Neural cell (in vitro differentiated cells): ENCODE measurements around the gene ECM1. TPM values are rescaled to one million over a fixed set of nuclear protein-coding genes. Genes with fewer than 3 reads are reported as not detected.

Experiments
- H2AFZ ChIP-seq: fragments of 200-600, 300-800 bp; sonication (generic), shearing (Covaris generic); 2 replicates; pipeline ENCODE4 v1.6.0; 2014; ENCODE audit warnings: low read depth, mild to moderate bottlenecking, antibody characterized with exemption, low read length, moderate library complexity
- H3F3A ChIP-seq: fragments of 200-600 bp; shearing (Covaris generic); 2 replicates; pipeline ENCODE4 v1.6.1; 2016; ENCODE audit warnings: mild to moderate bottlenecking, moderate library complexity, mixed read lengths, antibody characterized with exemption, low read length; ENCODE audit not compliant: insufficient read depth, poor library complexity, severe bottlenecking
- H3K27ac ChIP-seq: fragments of 200-600, 300-800 bp; sonication (generic), shearing (Covaris generic); 2 replicates; pipeline ENCODE4 v1.5.1; 2014; ENCODE audit warnings: mild to moderate bottlenecking, low read length, moderate library complexity
- H3K27me3 ChIP-seq: fragments of 300-800, 200-600 bp; sonication (generic), shearing (Covaris generic); 2 replicates; pipeline ENCODE4 v1.6.0; 2014; ENCODE audit warnings: mild to moderate bottlenecking, low read depth, low read length, moderate library complexity; ENCODE audit not compliant: insufficient read depth
- H3K36me3 ChIP-seq: fragments of 300-800, 200-600 bp; sonication (generic), shearing (Covaris generic); 2 replicates; pipeline ENCODE4 v1.5.1; 2014; ENCODE audit warnings: mild to moderate bottlenecking, antibody characterized with exemption, low read length, moderate library complexity; ENCODE audit not compliant: insufficient read depth
- H3K4me2 ChIP-seq: fragments of 300-800, 200-600 bp; sonication (generic), shearing (Covaris generic); 2 replicates; pipeline ENCODE4 v1.6.0; 2014; ENCODE audit warnings: mild to moderate bottlenecking, low read length
- H3K4me3 ChIP-seq: fragments of 300-800, 200-600 bp; sonication (generic), shearing (Covaris generic); 2 replicates; pipeline ENCODE4 v1.5.1; 2014; ENCODE audit warnings: mild to moderate bottlenecking, low read length, moderate library complexity
- H3K79me2 ChIP-seq: fragments of 200-600 bp; shearing (Covaris generic); replicated peaks from 2 replicates; pipeline ENCODE4 v1.6.0; 2014; ENCODE audit warnings: mild to moderate bottlenecking, low read length, moderate library complexity; ENCODE audit not compliant: insufficient read depth
- H3K9ac ChIP-seq: fragments of 300-800, 200-600 bp; sonication (generic), shearing (Covaris generic); 2 replicates; pipeline ENCODE4 v1.6.1; 2016; ENCODE audit warnings: mild to moderate bottlenecking, low read length, mixed read lengths
- H3K9me2 ChIP-seq: fragments of 200-600 bp; shearing (Covaris generic); 2 replicates; pipeline ENCODE4 v1.6.1; 2016; ENCODE audit warnings: mild to moderate bottlenecking, low read length, mixed read lengths; ENCODE audit not compliant: insufficient read depth
- H3K9me3 ChIP-seq: fragments of 200-600, 300-800 bp; sonication (generic), shearing (Covaris generic); 2 replicates; pipeline ENCODE4 v1.6.1; 2016; ENCODE audit warnings: mild to moderate bottlenecking, mixed run types, low read length, moderate library complexity, mixed read lengths
- H4K20me1 ChIP-seq: fragments of 200-600 bp; shearing (Covaris generic); 2 replicates; pipeline ENCODE4 v1.6.1; 2016; ENCODE audit warnings: mild to moderate bottlenecking, mixed run types; ENCODE audit not compliant: insufficient read depth
- CTCF ChIP-seq: fragments of 450-650 bp; IDR thresholded peaks from 2 replicates; pipeline ENCODE4 v1.5.1; 2014; ENCODE audit warnings: antibody characterized with exemption, mild to moderate bottlenecking, moderate library complexity; ENCODE audit not compliant: poor library complexity, severe bottlenecking
- EP300 ChIP-seq: fragments of 450-650 bp; conservative IDR thresholded peaks from 2 replicates; pipeline ENCODE4 v1.6.1; 2014; ENCODE audit warnings: antibody characterized with exemption, mild to moderate bottlenecking, moderate library complexity; ENCODE audit not compliant: poor library complexity, severe bottlenecking
- EZH2 ChIP-seq: fragments of 200-600, 300-800 bp; shearing (Covaris generic), sonication (generic); IDR thresholded peaks from 2 replicates; pipeline ENCODE4 v1.6.1; 2014; ENCODE audit warnings: antibody characterized with exemption, low read length, borderline replicate concordance, mild to moderate bottlenecking; ENCODE audit not compliant: insufficient read depth, poor library complexity, severe bottlenecking
- MXI1 ChIP-seq: fragments of 450-650 bp; conservative IDR thresholded peaks from 2 replicates; pipeline ENCODE4 v1.6.1; 2014; ENCODE audit warnings: antibody characterized with exemption, mild to moderate bottlenecking; ENCODE audit not compliant: poor library complexity, severe bottlenecking
- POLR2AphosphoS5 ChIP-seq: IDR thresholded peaks from 2 replicates; pipeline ENCODE4 v1.6.1; 2012
- RAD21 ChIP-seq: fragments of 450-650 bp; conservative IDR thresholded peaks from 2 replicates; pipeline ENCODE4 v1.6.1; 2014; ENCODE audit warnings: antibody characterized with exemption, mild to moderate bottlenecking, moderate library complexity
- REST ChIP-seq: IDR thresholded peaks from 2 replicates; pipeline ENCODE4 v1.6.1; 2012; ENCODE audit warnings: borderline replicate concordance
- SMC3 ChIP-seq: fragments of 450-650 bp; conservative IDR thresholded peaks from 2 replicates; pipeline ENCODE4 v1.6.1; 2014; ENCODE audit warnings: antibody characterized with exemption, mild to moderate bottlenecking, moderate library complexity; ENCODE audit not compliant: poor library complexity
- TAF1 ChIP-seq: IDR thresholded peaks from 2 replicates; pipeline ENCODE4 v1.6.1; 2012; ENCODE audit warnings: low read depth
- polyA plus RNA-seq: library from polyadenylated mRNA; depleted of rRNA; stranded (reverse); fragments of >200 nt; gene quantifications from 2 replicates; pipeline ENCODE4 v1.2.3, GENCODE V29; 2014

The ECM1 gene
- polyA plus RNA-seq, 1 donor from 2014 or later: 2.3 TPM

GRCh38 chr1:150555198-150555970 lies 47.5 kb downstream of the ECM1 start:
- TF ChIP-seq SMC3: no peak
- no peak for TF ChIP-seq CTCF
- TF ChIP-seq RAD21: no peak
- no peak for TF ChIP-seq EZH2
- TF ChIP-seq EP300: no peak
- TF ChIP-seq POLR2AphosphoS5: no peak
- no peak for TF ChIP-seq REST
- TF ChIP-seq TAF1: no peak
- no peak for TF ChIP-seq MXI1
- Histone ChIP-seq H3K4me2 (no peak overlapping the region), H3K9me3 (no peaks in the 10 kb centered on the region), H3F3A (no peaks in the 10 kb centered on the region), H3K27ac (no peak overlapping the region), H4K20me1 (no peaks in the 10 kb centered on the region), H3K79me2 (no peaks in the 10 kb centered on the region), H3K9me2 (no peaks in the 10 kb centered on the region), H3K4me3 (no peak overlapping the region), H3K9ac (no peak overlapping the region), H3K36me3 (no peaks in the 10 kb centered on the region), H3K27me3 (no peaks in the 10 kb centered on the region), H2AFZ (no peak overlapping the region)

GRCh38 chr1:150555971-150556865 lies 48.3 kb downstream of the ECM1 start:
- H4K20me1 ChIP-seq: no peaks in the 10 kb centered on the region
- no peak overlapping the region for H3K4me2 ChIP-seq
- H3K36me3 ChIP-seq: no peaks in the 10 kb centered on the region
- no peak overlapping the region for H3K4me3 ChIP-seq
- H3F3A ChIP-seq: no peaks in the 10 kb centered on the region
- H3K9me3 ChIP-seq: no peaks in the 10 kb centered on the region
- no peaks in the 10 kb centered on the region for H3K79me2 ChIP-seq
- H3K27ac ChIP-seq: no peak overlapping the region
- no peaks in the 10 kb centered on the region for H3K27me3 ChIP-seq
- no peak for TF ChIP-seq CTCF
- no peak for TF ChIP-seq TAF1
- no peak for TF ChIP-seq RAD21
- TF ChIP-seq EZH2: no peak
- TF ChIP-seq SMC3: no peak
- no peak for TF ChIP-seq MXI1
- no peak for TF ChIP-seq REST
- H2AFZ ChIP-seq: no peak overlapping the region
- H3K9ac ChIP-seq: no peak overlapping the region
- no peaks in the 10 kb centered on the region for H3K9me2 ChIP-seq
